ENCODE data around the gene DUOX1. TPM values are rescaled to one million over a fixed set of nuclear protein-coding genes. Genes with fewer than 3 reads are reported as not detected.

Gene DUOX1
- total RNA-seq, 2 donors from 2014 or later = 0.45 to 0.96 TPM

DNA sequence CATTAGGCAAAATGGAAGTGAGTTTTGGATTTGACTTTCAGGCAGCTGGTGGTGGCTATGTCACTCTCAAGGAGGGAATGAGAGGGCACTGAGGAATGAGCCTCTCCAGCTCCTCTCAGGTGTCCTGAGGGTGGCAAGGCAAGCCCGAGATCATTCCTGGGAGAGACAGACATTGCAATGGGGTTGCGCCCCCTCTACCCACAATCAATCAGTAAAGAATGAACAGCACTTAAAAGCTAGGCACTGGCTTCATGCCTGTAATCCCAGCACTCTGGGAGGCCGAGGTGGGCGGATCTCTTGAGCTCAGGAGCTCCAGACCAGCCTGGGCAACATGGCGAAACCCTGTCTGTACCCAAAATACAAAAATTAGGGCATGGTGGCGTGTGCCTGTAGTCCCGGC is 72.1 kb downstream of the DUOX1 start:
- TF ChIP-seq, protein P1, sequence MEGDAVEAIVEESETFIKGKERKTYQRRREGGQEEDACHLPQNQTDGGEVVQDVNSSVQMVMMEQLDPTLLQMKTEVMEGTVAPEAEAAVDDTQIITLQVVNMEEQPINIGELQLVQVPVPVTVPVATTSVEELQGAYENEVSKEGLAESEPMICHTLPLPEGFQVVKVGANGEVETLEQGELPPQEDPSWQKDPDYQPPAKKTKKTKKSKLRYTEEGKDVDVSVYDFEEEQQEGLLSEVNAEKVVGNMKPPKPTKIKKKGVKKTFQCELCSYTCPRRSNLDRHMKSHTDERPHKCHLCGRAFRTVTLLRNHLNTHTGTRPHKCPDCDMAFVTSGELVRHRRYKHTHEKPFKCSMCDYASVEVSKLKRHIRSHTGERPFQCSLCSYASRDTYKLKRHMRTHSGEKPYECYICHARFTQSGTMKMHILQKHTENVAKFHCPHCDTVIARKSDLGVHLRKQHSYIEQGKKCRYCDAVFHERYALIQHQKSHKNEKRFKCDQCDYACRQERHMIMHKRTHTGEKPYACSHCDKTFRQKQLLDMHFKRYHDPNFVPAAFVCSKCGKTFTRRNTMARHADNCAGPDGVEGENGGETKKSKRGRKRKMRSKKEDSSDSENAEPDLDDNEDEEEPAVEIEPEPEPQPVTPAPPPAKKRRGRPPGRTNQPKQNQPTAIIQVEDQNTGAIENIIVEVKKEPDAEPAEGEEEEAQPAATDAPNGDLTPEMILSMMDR (IDR thresholded peaks at IDR 0.05) = no peak
- H3K27me3 ChIP-seq = no peaks in the 10 kb centered on the region
- H3K4me3 ChIP-seq = no peak overlapping the region
- H3K36me3 ChIP-seq = no peaks in the 10 kb centered on the region
- intact Hi-C loops (cut with DNase I) = loop anchor here (5.0 kb wide), 2 partner anchors 35 to 200 kb away; a partner anchor contains a TSS
- H3K9ac ChIP-seq (ENCODE audit: low read depth in 2 of 2, low read length in 2 of 2) = no peak overlapping the region
- H3K9me3 ChIP-seq = no peaks in the 10 kb centered on the region
- no peak for DNase-seq
- no peaks in the 10 kb centered on the region for H3K4me1 ChIP-seq
- no peak overlapping the region for H3K27ac ChIP-seq

DNA sequence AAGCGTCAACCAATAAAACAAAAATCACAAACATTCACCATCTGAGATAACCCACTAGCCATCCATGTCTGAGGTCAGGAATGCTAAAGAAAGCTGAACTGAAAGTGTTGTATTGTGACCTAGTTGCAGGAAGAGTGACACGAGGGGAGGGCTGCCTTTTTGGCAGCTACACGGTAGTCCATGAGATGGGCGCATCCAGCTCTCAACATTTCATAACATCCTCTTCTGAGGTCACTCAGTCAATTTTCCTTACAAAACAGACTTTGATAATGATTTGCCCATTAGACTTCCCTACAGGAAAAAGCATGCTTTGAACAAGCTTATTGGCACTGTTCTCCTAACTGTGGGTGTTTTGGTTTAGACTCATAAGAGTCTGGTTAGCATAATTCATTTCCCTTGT is 73.4 kb downstream of the DUOX1 start:
- H3K27me3 ChIP-seq = no peaks in the 10 kb centered on the region
- H3K4me3 ChIP-seq = no peak overlapping the region
- DNase-seq = no peak
- intact Hi-C loops (cut with DNase I) = loop anchor here (5.0 kb wide), 2 partner anchors 36 to 199 kb away; a partner anchor contains a TSS
- no peak overlapping the region for H3K9ac ChIP-seq (ENCODE audit: low read depth in 2 of 2, low read length in 2 of 2)
- no peaks in the 10 kb centered on the region for H3K4me1 ChIP-seq
- TF ChIP-seq, protein P1 (IDR thresholded peaks at IDR 0.05) = no peak
- no peaks in the 10 kb centered on the region for H3K36me3 ChIP-seq
- no peak overlapping the region for H3K27ac ChIP-seq
- no peaks in the 10 kb centered on the region for H3K9me3 ChIP-seq

DNA sequence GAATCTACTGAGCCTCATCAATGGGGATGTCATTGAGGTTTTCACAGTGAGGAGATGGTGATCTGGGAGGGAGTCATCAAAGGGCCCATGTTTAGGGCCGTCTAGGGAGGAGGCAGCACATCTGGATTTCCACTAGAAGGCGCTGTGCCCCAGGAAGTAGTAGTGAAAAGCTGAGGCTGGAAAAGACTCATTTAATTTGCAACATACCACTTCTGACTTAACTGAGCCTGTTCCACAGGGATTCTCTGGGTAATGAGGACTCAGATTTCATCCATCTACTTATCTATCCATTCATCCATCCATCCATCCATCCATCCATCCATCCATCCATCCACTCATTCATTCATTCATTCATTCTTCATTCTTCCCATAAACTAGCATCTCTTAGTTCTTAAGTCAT is 75.4 kb downstream of the DUOX1 start:
- Histone ChIP-seq H3K27ac (no peak overlapping the region), H3K27me3 (no peaks in the 10 kb centered on the region), H3K4me1 (no peaks in the 10 kb centered on the region), H3K4me3 (no peak overlapping the region), H3K9ac (ENCODE audit: low read depth in 2 of 2, low read length in 2 of 2) (no peak overlapping the region), H3K9me3 (no peaks in the 10 kb centered on the region), H3K36me3 (no peaks in the 10 kb centered on the region)
- TF ChIP-seq, protein P1 (IDR thresholded peaks at IDR 0.05) = peak; percentile 81
- intact Hi-C loops (cut with DNase I) = loop anchor here (5.0 kb wide), 1 partner anchor 62 kb away; no protein-coding TSS in a partner anchor
- peak; percentile 82 for DNase-seq

DNA sequence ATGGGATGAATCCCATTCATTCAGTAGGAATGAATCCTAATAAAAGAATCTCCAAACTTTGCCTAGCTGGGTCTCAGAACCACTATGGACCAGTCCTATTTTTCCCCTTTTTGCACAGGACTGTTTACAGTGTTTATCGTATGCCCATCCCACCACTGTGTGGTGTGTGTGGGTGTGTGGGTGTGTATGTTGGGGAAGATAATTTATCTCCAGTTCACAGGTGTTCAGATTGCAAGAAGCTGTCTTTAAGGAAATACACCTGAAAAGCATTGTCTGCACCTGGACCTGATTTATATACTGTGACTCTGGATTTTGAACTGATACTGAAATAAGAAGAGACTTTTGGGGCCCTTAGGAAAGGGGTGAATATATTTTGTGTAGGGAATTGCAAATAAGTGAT is 82.7 kb downstream of the DUOX1 start:
- no peaks in the 10 kb centered on the region for H3K9me3 ChIP-seq
- H3K9ac ChIP-seq (ENCODE audit: low read depth in 2 of 2, low read length in 2 of 2) = no peak overlapping the region
- TF ChIP-seq, protein P1 (IDR thresholded peaks at IDR 0.05) = no peak
- H3K27me3 ChIP-seq = no peaks in the 10 kb centered on the region
- DNase-seq = no peak
- intact Hi-C loops (cut with DNase I) = no loop called here
- H3K4me3 ChIP-seq = no peak overlapping the region
- H3K36me3 ChIP-seq = no peaks in the 10 kb centered on the region
- no peaks in the 10 kb centered on the region for H3K4me1 ChIP-seq
- H3K27ac ChIP-seq = no peak overlapping the region

Other genes with a start within 250 kb of the DUOX1 start
- gene TERB2, start 173.3 kb upstream of the DUOX1 start, total RNA-seq = not detected
- 10 to 100 TPM; 15.1 to 44.2 TPM for gene SORD, start 106.8 kb upstream of the DUOX1 start, total RNA-seq
- gene DUOX2, start 15.8 kb upstream of the DUOX1 start, total RNA-seq = 100 to 1,000 TPM in 1 of 2 donors, 10 to 100 TPM in 1; 40.0 to 111 TPM
- gene DUOXA2, start 15.7 kb upstream of the DUOX1 start, total RNA-seq = 10 to 100 TPM; 30.2 to 48.5 TPM
- 1 to 10 TPM in 1 of 2 donors, under 1 TPM in 1; 0.88 to 1.3 TPM for gene DUOXA1, start 115 bp upstream of the DUOX1 start, total RNA-seq
- 10 to 100 TPM in 1 of 2 donors, 1 to 10 TPM in 1; 8.7 to 14.7 TPM for gene SHF, start 58.0 kb downstream of the DUOX1 start, total RNA-seq
- 10 to 100 TPM; 21.6 to 54.9 TPM for gene SLC28A2, start 122.2 kb downstream of the DUOX1 start, total RNA-seq
- 10 to 100 TPM in 1 of 2 donors, 1 to 10 TPM in 1; 6.4 to 17.9 TPM for gene GATM, start 248.6 kb downstream of the DUOX1 start, total RNA-seq